Choroid plexus epithelial cell (primary cell): ENCODE data around the gene BMPR1A.

Source experiments
- DNase-seq: peaks from one replicate; pipeline ENCODE4 v3.0.0-alpha.2; 2010; ENCODE audit warnings: low read depth
- H3K4me3 ChIP-seq: 2 replicates; pipeline ENCODE4 v1.5.1; 2011; ENCODE audit warnings: low read depth, mild to moderate bottlenecking, control low read depth, low read length, moderate library complexity
- TF ChIP-seq, protein P1 (sequence below): conservative IDR thresholded peaks from 2 replicates; pipeline ENCODE4 v1.5.1; 2011; ENCODE audit warnings: low read depth, mild to moderate bottlenecking, control low read depth, inconsistent platforms, low read length, moderate library complexity

BMPR1A gene

DNA sequence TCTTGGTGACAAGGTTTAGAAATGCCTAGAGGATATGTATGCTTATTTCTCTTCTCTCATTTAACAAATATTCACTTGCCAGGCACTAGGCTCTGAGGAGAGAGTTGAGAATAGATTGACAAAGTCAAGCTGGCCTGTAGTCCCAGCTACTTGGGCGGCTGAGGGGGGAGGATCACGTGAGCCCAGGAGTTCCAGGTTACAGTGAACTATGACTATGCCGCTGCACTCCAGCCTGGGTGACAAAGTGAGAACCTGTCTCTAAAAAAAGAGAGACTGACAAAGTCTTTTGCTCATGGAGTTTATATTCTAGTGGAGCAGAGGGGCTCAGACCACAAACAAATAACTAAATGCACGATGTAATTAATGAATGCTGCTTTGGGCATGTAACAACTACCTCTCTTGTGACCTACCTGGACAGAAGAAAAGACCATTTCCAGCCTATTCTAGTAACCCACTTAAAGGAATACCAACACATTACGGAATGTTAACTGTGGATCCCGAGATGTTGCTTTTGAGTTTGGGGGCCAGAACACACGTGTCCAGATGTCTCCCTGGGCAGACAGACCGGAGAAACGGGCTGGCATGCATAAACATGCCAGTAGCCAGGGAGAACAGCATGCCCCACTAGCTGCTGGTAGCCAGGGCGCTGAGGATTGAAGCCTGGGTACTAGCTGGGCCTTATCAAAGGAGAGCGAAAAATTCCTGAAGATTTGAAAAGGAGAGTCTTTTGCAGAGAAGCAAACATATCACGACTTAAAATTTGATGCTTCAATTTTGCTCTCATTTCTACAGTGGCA is 2.6 kb upstream of the BMPR1A start:
- TF ChIP-seq, protein P1, sequence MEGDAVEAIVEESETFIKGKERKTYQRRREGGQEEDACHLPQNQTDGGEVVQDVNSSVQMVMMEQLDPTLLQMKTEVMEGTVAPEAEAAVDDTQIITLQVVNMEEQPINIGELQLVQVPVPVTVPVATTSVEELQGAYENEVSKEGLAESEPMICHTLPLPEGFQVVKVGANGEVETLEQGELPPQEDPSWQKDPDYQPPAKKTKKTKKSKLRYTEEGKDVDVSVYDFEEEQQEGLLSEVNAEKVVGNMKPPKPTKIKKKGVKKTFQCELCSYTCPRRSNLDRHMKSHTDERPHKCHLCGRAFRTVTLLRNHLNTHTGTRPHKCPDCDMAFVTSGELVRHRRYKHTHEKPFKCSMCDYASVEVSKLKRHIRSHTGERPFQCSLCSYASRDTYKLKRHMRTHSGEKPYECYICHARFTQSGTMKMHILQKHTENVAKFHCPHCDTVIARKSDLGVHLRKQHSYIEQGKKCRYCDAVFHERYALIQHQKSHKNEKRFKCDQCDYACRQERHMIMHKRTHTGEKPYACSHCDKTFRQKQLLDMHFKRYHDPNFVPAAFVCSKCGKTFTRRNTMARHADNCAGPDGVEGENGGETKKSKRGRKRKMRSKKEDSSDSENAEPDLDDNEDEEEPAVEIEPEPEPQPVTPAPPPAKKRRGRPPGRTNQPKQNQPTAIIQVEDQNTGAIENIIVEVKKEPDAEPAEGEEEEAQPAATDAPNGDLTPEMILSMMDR = no peak
- no peak for DNase-seq
- no peak overlapping the region for H3K4me3 ChIP-seq

DNA sequence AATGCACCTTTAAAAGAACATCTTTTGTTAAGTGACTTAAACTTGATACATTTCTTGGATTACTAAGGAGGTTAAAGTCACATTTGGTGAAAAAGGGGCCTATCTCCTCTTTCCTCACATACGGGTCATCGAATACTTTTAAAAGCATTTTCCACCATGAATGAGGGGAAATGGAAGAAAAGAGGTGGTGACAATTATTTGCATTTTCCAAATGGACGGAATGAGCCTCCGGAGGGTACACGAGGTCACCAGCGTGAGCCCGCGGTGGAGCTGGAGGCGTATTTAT is 1.0 kb upstream of the BMPR1A start:
- H3K4me3 ChIP-seq = peak overlapping the region; percentile 82
- no peak for DNase-seq
- TF ChIP-seq, protein P1 = no peak

DNA sequence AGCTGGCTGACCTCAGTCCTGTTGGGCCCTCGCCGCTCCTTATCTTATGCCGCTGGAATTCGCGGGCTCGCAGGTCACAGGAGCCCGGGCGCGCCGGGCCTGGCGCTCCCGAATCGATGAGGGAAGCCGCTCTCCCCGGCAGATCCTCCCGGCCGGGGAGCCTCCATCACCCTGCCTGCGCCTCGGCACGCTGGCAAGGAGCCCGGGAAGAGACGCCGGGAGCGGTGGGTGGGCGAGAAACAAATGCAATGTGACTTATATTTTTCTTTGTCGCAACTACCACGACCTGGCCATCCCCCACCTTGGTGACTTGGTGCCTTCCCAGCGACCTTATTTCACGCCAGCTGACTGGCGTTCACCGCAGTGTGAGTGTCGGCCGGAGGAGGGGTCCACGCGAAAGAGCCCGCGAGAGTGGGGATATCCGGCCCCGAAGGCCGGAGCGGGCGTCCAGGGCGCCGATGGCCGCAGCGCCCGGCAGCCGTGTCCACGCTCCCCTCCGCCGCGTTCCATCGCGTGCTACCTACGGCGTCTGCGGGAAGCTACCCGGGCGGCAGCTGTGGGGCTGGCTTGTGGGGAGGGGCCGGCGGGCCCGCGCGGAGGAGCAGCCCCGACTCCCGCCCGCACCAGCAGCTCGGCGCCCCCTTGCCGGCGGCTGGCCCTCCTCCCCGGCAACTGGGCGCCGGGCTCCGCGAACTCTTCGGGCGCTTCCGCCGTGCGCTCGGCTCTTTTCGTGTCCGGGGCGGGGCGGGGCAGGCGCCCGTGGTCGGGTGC is 494 bp upstream of the BMPR1A start:
- TF ChIP-seq, protein P1 = no peak
- peak; percentile 83 for DNase-seq
- peak overlapping the region; percentile 82 for H3K4me3 ChIP-seq

- TF ChIP-seq, protein P1 = peak; percentile 43
- peak overlapping the region; percentile 80 for H3K4me3 ChIP-seq
- DNase-seq = peak; percentile 58
Observed at GRCh38 chr10:86757113-86757972, 924 bp downstream of the BMPR1A start.

- peak; percentile 43 for DNase-seq
- TF ChIP-seq, protein P1 = no peak
- peak overlapping the region; percentile 80 for H3K4me3 ChIP-seq
Observed at GRCh38 chr10:86758189-86759072, 2.0 kb downstream of the BMPR1A start.

DNA sequence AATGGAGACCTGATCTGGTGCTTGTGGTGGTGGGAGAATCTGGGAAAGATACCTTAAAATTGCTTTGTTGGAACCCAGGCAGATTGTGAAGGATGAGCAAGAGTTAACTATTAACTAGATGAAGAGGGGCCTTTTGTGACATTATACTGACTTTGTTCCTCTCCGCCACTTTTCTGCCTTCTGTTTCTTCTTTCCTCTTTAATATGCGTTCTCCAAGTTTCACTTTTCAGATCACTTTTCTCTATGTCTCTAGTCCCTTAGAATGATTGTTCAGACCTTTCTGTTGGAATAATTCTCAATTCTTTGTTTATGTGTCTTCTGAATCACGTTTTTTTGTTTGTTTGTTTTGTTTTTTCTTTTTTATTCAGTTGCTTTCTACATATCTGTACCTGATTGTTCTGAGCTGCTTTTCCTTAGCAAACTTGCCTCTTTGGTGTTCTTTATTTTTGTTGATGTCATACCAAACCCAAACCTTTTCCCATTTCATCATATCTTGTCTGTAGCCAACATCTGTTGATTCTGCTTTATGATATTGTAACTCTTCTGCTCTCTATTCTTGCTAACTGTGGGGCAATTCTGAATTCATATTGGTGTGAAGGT is 2.8 kb downstream of the BMPR1A start:
- H3K4me3 ChIP-seq = peak overlapping the region; percentile 80
- TF ChIP-seq, protein P1 = no peak
- DNase-seq = peak; percentile 48
